ENCODE measurements around the gene BTG1.

The BTG1 gene, protein sequence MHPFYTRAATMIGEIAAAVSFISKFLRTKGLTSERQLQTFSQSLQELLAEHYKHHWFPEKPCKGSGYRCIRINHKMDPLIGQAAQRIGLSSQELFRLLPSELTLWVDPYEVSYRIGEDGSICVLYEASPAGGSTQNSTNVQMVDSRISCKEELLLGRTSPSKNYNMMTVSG

DNA sequence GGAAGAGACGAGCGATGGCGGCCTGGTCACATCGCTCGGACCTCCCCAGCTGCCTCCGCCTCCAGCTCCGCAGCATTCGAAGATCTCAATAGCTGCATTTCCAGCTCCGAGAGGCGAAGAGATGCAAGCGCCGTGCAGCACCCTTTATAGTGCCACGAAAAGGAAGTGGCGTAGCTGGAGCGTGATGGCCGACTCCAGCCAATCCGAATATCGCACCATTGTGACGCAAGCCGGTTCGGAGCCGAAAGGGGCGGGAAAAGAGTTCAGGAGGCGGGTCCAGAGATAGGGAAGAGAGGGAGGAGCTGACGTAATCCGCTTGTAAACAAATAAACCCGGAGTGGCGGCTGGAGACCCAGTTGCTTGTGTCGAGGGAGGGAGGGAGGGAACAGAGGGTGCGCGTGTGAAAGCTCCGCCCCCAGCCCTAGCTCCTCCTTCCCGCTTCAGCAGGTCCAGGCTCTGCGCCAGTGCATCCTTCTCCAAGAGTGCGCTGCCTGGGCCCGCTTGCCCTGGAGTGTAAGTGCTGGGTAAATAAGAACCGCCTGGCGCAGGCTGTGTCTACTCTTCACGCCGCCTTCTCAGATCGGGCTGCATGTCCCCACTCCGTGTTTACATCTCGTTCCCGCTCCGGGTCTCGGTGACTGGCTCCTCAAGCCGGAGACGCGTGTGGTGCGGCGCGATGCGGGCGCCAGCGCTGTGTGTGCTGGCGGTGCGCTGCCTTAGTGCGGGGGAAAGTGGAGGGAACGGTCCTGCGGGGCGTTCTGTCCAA lies at the start of gene BTG1:
Gene BTG1 (minus strand): TSS at position 116 of the 766 bp plus-strand sequence. CDS start 311 bp downstream, outside the sequence.
- DNase-seq: peak; percentile 99

DNA sequence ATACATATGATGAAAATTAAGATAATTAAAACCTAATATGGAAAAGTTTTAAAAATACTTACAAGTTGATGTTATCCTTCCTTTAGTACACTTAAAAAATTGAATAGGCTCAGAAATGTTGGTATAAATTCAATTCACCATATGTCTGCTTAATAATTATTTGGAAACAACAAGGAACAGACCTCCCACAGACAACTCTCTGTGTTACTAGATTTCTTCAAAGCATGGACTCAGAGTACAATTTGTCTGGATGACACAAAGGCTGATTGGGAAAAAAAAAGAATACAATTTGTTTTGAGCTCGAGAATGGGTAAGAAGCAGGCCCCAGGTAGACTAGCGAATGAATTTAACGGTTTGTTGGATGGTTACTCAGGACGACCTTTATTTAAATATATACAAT lies 48.9 kb upstream of the BTG1 start:
- no peak for DNase-seq

DNA sequence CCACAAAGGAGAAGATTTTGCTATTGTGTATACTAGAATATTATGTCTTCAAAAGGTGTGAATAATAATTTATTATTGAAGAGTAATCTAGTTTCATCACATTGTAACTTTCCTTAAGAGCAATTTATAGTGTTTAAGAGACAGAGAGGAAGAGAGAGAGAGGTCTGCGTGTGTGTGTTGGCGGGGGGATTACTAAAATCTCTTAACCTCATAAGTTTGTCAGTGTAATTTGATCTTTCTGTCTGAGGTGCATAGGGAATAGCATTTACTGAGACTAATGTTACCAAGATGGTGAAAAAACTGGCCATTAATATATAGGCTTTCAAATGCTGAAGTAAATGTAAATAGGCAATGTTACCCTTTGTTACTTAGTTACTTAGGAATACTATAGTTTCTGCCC lies 48.2 kb upstream of the BTG1 start:
- no peak for DNase-seq

DNA sequence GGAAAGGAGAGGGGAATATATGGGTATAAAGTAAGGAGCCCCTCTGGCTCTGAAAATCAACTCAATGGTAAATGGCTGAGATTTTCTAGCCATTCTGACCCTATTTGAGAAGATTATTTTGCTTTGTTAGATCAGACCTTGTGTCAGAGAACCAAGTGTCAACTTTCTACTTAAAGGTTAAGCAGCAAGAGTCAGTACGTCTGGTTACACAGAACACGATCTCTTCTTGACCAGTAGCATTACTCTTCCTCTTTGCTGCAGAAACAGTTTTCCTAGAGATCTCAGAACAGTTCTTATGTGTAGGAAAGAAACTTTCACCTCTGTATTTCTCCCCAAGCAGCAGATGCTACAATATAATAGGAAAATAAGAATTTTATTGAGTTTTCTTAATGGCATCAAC lies 47.4 kb upstream of the BTG1 start:
- no peak for DNase-seq

DNA sequence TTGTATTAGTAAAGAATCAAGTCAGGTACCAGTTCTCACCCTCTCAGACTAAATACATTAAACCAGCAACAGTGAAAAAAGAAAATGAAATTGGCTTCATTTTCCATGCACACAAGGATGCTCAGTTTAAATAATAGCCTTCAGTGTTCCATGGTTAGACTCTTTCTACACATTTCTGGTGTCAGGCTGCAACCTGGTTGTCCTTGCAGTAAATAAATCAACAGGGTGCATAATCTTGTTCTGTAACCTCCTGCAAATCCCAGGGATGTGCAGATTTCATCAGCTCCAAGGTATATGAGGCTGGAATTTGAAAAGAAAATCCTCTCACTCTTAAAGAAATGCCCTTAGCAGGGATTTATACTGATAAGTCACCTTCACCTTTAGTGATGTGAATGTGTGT lies 46.7 kb upstream of the BTG1 start:
- DNase-seq: no peak

DNA sequence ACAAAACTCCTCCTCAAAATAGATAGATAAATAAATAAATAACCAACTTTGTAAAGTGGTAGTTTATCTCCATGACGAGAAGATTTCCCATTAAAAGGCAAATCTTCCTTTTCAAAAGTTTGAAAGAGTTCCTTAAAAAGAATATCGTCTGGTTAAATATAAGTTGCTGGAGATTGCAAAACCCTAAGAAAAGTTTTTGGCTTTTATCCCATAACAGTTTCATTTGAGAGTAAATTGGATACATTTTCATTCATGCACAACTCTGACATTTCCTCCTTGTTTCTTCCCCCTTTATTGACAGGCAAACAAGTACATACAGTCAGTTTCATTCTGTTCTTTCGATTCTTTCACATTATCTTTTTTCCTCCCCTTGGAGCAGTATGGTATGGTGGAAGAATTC lies 45.4 kb upstream of the BTG1 start:
- DNase-seq: no peak

DNA sequence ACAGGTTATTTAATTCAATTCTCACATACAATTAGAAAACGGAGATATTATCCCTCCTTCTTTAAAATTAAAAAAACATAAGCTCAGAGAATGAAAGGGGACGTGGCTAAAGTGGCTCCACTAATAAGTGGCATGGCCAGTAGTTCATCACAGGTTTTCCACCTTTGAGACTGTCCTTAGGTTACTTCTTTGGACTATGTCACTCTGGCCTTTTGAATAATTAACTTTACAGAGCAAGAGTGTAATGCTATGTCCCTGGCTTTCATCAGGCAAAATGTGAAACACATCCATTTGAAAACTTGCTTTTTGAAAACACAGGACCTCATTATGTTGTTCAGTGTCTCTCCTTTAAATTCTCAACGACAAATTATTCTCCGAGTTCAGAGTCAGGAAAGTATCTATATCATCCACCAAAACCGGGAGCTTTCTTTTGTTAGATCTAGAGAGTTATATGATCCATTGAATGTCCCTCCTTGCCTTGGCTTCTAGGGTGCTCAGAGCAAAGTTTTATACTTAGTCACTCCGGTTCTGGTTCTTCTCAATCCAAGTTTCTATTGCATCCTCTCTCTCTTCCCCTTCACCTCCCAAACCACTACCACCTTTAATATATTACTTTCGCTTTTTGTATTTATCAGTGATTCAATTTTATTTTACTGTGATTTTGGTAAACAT lies 43.0 kb upstream of the BTG1 start:
- DNase-seq: no peak

DNA sequence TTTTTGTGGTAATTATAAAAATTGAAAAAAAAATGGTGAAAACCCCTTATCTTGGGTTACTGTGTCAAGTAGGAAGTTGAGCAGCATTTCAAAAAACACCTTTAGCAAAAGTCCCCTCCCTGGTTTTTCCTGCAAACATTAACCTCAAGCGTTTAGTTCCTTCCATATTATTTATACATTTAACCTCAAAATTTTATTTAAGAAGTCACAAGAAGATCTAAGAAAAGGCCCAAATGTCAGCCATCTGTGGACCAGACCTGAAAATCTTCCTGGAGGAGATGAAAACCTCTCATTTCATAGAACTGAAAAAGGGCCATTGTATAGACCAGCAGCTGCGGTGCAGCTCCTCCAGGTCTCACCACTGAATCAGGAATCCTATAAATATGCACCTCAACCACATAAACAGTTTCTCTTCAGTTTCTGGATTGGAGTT lies 40.4 kb upstream of the BTG1 start:
- no peak for DNase-seq

DNA sequence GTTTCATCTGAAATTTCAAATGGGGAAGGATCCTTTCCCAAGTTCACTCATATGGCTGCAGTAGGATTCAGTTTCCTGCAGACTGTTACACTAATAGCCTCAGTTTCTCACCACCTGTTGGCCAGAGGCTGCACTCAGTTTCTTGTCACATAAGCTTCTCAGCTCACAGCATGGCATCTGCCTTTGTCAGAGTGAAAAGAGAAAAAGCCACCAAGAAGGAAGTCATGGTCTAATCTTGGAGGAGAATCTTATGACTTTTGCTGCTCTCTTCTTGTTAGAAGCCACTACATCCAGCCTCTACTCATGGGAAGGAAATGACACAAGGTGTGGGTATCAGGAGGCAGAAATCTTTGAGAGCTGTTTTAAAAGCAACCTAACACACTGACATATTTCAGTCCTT lies 39.4 kb upstream of the BTG1 start:
- DNase-seq: peak; percentile 66 to 81

DNA sequence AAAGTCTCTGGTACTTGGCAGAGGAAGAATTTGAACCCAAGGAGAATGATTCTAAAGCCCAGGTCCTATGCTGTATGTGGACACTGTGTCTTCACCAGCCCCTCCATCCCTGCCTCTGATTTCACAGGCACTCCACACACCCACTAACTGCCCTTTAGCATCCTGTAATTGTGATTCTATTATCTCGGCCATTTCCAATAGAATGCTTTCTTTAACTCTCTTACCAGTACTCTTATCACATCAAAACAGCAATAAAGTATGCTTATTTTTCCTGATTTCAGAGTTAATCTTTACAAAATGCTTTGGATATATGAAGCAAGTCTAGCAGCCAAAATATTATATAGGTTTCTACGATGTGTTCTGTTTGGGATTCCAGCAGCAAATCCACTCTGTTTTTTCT lies 37.9 kb upstream of the BTG1 start:
- no peak for DNase-seq

DNA sequence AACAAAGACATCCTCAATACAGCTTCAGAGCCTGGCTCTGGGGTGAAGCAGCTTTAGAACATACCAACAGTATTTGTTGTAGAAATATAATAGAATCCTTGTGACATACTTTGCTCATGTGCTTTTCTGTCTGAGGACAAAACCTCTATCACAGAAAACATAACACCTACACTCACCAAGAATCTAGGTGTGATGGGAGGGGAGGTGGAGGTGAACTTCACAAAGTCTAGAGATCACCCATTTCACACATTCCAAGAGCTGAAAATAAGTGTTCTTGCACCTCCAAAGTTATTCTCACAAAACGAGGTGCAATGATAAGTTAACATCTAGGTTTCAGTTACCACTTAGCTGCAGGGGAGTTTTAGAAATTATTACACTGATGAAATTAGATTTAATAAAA lies 32.7 kb upstream of the BTG1 start:
- no peak for DNase-seq

DNA sequence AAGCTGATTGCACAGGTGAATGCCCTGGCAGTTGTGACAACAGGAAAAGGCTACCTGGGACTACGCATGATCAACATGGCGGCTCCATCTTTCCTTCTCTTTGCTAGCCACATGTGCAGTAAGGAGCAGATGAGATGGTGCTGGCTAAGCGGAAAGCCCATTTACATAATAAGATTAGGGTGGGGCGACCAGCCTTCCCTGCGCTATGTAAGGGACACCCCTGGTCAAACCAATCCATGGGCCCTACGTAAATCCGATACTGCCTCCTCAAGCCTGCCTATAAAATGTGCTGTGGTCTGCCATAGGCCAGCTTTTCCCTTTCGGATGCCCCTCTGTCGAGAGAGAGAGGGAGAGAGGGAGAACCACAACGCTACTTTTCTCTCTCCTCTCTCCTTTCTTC lies 31.0 kb upstream of the BTG1 start:
- no peak for DNase-seq

DNA sequence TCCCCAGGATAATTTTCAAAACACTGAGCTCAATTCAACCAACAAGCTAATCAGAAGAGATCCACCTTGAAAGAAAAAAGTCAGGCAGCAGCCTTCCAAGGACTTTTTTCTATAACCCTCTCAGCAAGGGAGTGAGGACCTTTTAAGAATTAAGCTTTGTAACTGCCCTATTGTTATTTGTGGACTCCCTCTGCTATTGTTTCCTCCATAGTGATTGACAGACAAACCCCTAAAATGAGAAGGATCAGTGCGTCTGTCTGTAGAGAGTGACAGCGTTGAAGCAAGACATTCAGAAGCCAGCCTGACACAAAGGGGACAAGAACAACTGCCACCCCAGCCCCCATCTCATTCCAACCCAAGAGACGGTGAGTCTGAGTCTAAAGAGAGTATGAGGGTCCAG lies 30.3 kb upstream of the BTG1 start:
- DNase-seq: no peak

DNA sequence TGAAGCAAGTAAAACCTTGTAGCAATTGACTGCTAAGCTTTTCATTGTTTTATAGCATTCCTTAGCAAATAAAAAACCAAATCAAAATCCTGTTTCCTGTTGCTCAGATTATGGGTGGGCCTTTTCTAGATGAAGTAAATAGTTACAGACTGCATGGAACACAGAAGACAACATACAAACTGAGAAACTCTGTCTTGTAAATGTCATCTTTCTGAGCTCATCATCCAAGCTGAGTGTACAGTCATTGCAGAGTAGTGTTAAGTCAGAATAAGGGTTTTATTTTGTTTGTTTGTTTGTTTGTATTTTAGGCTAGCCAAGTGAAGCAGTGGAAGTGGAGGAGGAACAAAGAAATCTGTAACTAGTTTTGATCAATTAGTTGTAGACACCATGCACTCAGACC lies 24.4 kb upstream of the BTG1 start:
- no peak for DNase-seq

DNA sequence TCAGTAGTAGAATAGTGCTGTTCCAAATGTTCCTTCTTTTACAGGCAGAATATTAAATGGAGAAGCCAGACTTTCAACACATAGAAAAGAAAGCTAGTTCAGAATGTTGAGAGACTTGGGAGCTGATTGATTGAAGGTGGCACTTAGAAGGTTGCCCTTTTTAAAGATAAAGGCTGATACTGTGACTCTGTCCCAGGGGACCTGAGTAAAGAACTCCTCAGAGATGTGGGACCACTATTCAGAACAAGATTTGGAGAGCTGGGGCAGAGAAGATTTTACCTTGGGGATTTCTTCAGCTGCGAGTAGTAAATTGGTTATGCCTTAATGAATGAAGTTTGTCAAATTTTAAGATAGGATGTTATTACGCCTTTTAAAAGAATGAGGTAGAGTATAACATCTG lies 21.4 kb upstream of the BTG1 start:
- no peak for DNase-seq

DNA sequence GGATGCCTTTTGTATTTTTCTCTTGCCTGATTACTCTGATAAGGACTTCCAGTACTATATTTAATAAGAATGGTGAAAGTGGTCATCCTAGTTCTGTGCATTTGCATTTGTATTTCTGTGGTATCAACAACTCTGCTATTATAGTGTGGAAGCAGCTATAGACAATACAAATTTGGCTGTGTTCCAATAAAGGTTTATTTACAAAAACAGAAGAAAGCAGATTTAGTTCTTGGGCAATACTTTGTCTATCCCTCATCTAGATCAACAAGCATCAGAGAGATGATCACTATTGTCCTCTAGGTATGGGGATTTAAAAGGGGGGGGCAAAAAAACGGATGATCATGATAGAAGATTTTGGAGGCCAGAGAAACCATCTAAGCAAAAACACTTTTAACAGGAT lies 19.1 kb upstream of the BTG1 start:
- DNase-seq: no peak

DNA sequence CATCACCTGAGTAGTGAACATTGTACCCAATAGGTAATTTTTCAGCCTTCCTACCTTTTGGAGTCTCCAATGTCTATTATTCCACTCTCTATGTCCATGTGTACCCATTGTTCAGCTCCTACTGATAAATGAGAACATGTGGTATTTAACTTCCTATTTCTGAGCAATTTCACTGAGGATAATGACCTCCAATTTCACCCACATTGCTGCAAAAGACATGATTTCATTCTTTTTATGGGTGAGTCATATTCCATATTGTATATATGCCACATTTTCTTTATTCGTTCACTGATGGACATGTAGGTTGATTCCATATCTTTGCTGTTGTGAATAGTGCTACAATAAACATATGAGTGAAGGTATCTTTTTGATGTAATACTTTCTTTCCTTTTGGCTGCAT lies 16.4 kb upstream of the BTG1 start:
- no peak for DNase-seq

DNA sequence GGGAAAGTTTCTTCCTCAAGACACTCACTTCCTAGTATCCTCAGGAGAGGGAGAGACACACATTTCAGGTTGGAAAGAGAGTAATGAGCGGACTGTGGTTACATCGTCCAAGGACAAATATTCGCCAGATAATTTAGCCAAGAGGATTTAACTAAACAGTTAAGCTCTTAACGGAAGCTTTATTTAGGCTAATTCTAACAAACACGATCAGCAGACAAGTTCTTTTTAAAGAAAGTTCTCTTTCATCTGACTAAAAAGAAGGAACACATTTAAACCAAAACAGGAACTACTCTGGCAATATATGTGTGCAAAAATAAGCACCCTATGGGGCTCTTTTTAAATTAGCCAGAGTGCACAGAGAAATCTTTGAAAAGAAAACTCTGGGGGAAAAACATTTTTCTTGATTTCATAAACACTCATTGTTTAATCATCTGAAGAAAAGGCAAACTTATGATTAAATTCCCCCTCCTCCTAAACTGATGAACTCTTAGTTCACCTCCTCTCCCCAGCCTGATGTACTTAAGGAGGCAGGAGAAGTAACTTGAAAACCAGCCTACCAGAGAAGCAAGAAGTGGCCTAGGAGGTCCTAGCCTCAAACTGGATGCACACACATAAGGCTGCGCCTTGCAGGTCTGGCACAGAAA lies 13.3 kb upstream of the BTG1 start:
- peak; percentile 45 to 55 for DNase-seq

DNA sequence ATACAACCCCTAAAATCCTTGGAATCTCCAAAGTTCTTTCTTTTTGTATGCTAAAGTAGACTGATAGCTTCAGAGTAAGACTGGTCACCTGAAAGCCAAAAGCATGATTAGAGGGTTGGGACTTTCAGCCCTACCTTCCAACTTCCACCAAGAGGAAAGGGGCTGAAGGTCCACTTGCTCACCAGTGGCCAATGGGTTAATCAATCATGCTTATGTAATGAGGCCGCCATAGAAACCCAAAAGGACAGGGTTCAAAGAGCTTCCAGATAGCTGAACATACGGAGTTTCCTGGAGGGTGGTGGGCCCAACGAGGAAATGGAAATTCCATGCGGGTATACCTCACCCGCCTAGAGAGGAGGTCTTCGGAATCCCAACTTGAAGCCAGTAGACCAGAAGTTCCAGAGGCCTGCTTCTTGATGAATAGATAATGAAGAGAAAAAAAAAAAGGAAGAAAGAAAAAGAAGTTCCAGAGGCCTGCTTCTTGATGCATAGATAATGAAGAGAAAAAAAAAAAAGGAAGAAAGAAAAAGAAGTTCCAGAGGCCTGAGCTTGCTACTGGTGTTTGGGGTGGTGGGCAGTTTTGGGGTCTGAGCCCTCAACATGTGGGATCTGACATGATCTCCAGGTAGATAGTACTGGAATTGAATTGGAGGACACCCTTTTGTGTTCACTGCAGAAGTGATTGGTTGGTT lies 11.2 kb upstream of the BTG1 start:
- no peak for DNase-seq

DNA sequence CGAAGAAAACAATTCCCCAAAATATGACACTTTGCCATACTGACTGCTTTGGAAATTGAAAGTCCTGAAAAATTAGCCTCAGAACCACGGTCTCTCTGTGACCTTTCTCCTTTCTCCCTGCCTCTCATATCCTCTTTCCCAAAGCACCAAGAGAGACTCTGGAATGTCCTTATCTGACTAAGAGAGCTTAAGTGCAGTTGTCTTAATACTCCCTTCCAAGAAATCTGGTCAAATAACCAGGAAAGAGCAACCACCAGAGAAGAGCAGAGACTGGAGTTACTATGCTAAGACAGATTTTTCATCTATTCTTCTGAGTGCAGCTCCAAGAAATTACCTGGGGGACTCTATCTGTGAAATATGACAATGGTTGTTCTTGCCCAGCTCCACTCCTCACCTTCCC lies 10.5 kb upstream of the BTG1 start:
- DNase-seq: no peak

DNA sequence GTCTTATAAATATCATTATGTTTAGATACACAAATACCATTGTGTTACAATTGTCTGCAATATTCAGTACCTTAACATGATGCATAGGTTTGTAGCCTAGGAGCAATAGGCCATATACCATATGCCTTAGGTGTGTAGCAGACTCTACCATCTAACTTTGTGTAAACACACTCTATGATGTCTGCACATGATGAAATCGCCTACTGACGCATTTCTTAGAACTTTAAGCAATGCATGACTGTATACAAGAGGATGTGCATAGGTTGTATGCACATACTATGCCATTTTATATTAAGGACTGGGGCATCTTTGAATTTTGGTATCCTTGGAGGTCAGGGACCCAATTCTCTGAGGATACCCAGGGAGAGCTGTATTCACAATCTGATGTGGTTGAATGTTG lies 10.1 kb upstream of the BTG1 start:
- DNase-seq: no peak

DNA sequence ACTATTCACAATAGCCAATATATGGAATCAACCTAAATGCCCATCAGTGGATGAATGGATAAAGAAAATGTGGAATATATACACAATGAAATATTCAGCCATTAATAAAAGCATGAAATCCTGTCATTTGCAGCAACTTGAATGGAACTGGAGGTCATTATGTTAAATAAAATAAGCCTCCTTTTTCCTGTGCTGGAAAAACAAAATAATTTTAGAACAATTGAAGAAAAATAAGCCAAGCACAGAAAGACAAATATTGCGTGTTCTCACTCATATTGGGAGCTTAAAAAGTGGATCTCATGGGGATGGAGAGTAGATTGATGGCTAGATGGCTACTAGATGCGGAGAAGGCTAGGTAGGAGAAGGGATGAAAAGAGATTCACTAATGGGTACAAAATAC lies 6.3 kb upstream of the BTG1 start:
- no peak for DNase-seq

DNA sequence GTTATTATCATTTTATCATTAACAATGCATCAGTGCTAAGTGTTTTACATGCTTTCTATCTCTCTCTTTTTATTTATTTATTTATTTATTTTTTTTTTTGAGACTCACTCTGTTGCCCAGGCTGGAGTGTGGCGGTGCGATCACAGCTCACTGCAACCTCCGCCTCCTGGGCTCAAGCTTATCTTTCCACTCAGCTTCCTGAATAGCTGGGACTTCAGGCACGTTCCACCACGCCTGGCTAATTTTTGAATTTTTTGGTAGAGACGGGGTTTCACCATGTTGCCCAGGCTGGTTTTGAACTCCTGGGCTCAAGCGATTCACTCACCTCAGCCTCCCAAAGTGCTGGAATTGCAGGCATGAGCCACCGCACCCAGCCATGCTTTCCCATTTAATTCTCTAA lies 3.9 kb upstream of the BTG1 start:
- no peak for DNase-seq

Data from Kasumi-1 (cell line).